CD4-positive, alpha-beta T cell treated with Interleukin-4 for 4 hours (primary cell): ENCODE measurements around the gene STARD13.

Experiments used
- DNase-seq: peaks from one replicate; pipeline ENCODE4 v3.0.0-alpha.2; 2020

Gene STARD13

DNA sequence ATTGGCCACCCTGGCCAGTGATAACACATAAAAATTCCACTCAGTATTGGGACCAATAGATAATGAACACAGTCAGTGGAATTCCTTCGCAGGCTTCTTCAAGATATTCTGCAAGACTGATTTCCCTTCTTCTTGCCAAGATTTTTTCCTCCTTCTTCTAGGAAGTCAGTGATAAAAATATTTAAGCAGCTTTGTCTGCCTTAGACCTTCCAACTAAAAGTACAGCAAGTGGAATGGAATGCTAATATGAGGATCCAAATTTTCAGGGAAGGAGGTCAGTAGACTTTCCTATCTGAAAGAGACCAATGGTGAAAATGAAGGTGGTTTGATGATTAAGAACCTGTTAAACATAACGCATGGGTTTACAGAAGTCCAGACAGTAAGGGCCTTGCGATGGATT lies 9.6 kb downstream of the STARD13 start:
- no peak for DNase-seq

- no peak for DNase-seq
Observed at GRCh38 chr13:33274264-33274663, 11.3 kb downstream of the STARD13 start.

DNA sequence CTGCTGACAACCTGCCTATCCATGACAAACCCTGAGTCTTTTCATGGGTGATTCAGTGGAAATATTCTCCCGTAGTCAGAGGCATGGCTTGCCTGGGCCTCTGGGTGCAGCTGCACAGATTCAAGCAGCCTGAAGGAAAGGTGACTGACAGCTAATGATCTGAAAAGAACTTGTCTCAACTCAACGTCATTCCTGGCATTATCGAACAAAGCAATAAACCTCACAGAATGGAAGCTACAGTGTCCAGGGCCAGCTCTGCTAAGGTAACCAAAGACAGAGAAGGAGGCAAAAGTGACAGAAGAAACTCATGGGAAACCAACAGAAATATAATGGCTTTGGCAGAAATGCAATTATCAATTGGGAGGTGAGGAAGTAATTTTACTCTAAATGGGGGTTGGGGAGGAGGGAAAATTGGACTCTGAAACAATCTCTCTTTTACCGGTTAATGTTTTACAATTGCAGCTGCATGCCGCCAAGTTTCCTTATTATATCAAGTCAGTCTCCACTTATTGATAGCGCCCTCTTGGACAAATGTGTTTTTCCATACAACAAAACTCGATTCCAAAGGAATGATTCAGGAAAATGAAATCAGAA lies 12.9 kb downstream of the STARD13 start:
- no peak for DNase-seq

- DNase-seq = no peak
Observed at GRCh38 chr13:33271759-33272158, 13.8 kb downstream of the STARD13 start.

DNA sequence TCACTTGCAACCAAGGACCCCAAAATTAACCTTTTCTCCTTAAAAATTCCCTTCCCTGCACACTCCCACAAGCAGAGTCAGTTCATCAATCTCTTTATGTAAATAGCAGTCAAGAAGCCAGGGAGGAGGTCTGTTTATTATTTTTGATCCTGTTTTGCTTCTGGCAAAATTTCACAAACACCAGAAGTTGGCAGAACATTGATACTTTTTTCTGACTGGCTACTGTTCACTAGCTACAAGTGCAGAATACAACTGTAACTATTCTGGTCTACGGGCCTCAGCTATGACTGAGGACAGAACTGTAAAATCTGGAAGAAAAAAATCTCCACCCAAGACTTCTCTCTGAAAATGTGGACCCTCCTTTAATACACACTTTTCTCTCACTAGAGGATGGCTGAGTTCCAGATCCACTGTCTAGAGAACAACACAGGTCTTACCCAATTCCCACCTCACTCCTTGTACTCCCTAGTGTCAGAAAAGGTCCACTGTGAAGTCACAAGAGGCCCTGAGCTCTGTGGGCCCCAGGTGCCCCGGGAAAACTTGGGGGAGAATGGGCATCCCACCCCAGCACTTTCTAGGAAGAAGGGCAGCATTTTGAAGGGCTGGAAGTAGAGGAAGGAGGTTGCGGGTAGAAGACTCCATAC lies 14.5 kb downstream of the STARD13 start:
- DNase-seq = no peak

DNA sequence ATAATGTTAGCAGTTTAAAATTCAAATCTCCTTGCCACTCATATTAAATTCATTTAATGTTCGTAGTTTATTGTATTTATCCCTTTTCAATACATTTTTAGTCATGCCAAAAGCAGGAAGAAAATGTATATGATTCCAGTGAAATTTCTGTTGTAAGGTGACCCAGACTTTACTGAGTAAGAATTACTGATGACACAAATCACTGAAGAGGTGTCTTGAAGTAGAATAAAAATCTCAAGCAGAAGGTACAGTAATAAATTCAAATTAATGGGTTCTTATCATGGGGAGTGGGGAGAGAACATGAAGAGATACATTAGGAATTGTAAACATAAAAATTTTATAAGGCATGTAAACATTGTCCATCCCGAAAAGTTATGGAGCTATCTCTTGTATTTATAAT lies 19.9 kb downstream of the STARD13 start:
- no peak for DNase-seq

DNA sequence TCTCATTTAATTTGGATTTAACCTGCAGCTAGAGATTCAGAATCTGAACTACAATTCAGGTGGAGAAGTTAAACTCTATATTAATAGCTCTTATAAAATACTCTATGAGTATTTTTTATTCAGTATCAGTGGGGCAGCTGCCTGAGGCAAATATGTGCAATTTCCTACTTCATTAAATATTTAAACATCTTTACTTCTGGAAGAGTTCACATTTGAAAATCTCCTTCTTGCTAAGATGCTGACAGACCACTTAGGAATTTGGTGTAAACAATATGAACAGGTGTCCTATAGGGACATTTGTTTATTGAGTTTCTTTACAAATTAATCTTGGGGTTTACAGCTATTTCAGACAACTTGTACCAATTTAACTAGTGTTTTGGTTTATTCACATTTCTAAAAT lies 20.4 kb downstream of the STARD13 start:
- no peak for DNase-seq

- DNase-seq = no peak
Observed at GRCh38 chr13:33264620-33264978, 21.0 kb downstream of the STARD13 start.

- DNase-seq = no peak
Observed at GRCh38 chr13:33263976-33264619, 21.5 kb downstream of the STARD13 start.

DNA sequence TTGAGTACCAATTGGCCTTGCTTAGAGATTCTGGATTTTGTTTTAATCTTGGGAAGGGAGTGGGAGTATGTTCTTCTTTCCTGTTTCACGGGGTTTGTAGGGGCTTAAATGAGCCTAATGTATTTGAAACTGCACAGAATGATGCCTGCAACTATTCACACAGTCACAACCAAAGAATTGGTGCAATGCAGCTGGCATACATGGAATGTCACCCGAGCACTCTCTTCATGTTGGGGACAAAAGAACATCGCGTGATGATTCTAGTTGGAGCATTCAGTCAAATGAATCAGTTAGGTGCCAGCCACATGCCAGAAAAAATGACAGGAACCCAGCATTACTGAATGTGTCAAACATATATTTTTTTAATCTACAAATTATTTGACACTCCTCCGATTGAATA lies 22.1 kb downstream of the STARD13 start:
- DNase-seq = no peak

- DNase-seq = no peak
Observed at GRCh38 chr13:33262997-33263396, 22.6 kb downstream of the STARD13 start.

DNA sequence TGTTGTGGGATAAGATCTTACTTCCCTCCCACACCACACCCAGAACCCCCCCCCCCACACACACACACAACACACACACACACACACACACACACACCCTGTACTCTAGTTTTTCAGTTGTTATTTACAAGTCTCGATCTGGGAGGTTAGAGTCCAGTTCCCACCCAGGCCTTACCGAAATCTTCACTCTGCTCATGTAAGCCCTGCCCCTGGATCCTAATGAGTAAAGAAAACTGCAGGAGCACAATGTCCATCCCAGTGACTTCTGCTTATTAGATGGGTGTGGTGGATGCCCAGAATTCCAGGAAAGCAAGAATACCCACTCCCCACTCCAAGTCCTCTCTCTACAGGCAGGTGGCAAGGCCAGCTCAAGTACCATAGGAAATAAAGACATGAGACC lies 23.0 kb downstream of the STARD13 start:
- DNase-seq = no peak

DNA sequence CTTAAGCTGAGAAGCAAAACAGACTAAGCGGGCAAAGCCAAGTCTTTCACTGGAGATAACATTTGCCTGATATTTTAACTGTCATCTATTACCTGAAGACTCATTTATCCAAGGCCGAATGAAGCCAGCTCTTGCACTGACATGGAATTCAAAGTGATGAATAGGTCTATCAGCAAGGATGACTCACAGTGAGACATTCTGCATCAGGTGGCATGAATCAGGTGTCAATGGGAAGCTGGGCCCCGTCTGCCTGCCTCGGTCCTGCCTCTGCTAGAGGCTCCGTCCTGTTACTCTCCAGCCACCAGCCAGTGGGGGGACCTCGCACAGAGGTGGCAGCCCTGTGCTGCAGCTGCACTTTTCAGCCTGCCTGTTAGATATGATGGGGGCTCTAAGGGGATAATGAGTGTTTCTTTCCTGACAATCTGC lies 23.5 kb downstream of the STARD13 start:
- DNase-seq = no peak

DNA sequence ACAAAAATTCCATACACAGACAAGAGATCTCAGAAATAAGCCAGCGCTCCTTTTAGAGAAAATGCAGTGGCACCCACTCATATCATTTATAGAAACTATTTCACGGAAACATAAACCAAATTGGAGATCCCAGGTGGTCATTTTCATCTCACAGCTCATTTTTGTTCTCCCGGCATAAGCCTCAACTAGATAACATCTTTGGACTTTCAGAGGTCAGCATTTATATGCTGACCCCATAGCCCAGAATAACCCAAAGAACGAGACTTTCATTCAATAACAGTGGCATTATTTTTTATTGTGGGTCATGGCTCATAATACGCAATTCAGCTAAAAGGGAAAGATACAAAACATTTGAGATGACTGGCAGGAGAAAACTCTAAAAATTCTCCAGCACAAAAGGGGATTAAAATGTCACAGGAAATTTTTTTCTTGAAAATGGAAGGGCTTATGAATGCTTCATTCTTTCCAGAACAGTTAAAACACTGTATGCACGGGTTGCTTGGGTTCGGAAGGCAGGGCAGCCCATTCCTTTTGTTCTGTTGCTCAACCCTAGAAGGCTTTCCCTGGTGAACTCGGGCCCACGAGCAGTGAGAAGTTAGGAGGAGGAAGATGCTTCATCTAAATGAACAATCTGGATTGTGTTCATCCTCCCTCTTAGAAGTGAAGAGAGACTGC lies 24.0 kb downstream of the STARD13 start:
- no peak for DNase-seq

- no peak for DNase-seq
Observed at GRCh38 chr13:33260168-33261098, 25.1 kb downstream of the STARD13 start.

DNA sequence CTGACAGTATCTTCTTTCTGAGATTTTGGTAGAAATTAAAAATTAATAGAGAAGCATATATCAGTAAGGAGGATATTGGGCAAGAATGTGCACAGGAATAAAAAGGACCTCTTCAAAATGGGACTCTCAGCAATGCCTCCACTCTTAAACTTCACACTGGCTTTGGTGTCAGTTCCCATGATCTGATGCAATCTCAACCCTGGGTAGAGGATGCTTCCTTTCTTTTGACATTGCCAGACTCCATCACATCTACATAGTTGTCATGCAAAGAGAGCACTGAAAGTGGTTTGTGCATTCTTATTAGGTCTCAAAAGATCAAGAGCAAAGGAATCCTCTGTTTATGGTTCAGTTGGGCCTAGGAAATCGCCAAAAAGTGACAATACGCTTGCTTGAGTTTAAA lies 26.3 kb downstream of the STARD13 start:
- DNase-seq = no peak

GRCh38 chr13:33258808-33259193 lies 26.8 kb downstream of the STARD13 start:
- no peak for DNase-seq

- no peak for DNase-seq
Observed at GRCh38 chr13:33257841-33258807, 27.4 kb downstream of the STARD13 start.

GRCh38 chr13:33256148-33256840 lies 29.3 kb downstream of the STARD13 start:
- DNase-seq = no peak

DNA sequence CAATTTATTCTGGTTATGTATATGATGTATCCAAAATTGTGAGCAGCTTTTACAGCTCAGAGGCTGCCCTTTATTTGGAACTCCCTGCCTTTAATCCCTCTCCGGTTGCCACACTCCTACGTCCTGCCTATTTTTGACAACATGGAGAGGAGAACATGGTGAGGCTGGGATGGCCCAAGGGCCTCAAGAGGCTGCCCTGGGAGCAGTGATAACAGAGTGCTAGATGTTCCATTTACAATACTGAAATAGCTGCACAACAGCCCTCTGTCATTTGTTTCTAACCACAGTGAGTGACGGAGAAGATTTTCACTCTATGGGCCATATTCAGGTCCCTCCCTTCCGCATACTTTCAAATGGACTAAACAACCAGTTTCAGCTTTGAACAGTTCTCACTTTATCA lies 33.4 kb downstream of the STARD13 start:
- DNase-seq = no peak

- DNase-seq = no peak
Observed at GRCh38 chr13:33251131-33251661, 34.4 kb downstream of the STARD13 start.
